ENCODE data around the gene ATP1A1.

The ATP1A1 gene

DNA sequence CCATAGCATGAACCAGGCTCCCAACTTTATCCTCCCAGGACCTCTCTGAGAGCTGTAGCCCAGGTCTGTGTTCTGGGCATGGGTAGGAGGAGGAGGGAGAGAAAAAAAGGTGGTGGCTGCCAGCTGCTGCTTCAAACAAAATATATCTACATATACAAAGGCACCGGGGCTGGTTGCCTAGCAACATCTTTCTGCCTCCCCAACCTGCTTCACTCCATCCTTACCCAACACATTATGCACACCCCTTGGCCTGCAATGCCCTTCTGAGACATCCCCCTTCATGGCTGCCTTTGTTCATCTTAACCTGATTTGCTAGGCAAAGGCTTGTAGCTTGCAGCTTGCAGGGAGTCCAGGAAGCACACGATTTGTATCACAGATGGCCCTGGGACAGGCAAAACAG lies 27.2 kb upstream of the ATP1A1 start:
- no peaks in the 10 kb centered on the region for H3K4me1 ChIP-seq (ENCODE audit: control insufficient read depth, insufficient read depth, low read length, unreplicated experiment)

DNA sequence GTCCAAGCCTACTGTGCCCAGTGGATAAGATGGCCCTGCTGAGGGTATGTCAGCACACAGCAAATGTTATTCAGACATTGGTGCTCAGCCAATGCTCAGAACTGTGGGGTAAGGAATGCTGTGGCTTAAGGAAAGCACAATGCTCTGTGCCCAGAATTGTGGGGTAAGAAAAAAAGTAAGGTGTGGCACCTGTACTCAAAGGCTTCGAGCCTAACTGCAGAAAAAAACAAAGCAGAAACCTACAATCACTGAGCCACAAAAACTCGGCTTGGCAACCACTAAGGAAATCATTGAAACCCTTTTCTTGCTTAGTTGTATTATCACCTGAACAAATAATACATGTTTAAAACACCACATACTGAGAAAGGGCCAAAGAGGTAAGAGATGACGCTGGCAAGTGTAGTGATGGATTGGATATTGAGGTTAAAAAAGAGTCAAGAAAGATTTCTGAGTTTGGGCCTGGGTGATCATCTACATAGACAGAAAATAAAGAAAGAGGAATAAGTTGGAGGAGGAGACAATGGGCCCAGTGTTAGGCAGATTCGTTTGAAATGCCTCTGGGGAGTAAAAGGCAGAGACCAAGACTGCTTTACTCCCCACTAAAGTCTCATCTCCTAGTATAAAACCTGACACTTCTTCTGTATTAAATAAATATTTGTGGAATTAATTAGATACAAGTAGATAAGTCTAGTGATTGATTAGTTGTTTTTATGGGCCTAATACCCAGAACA lies 25.9 kb upstream of the ATP1A1 start:
- no peak overlapping the region for H3K4me3 ChIP-seq (ENCODE audit: low read depth, low read length)
- no peak overlapping the region for H2AFZ ChIP-seq (ENCODE audit: low read length, unreplicated experiment)
- H3K4me1 ChIP-seq (ENCODE audit: control insufficient read depth, insufficient read depth, low read length, unreplicated experiment) = no peaks in the 10 kb centered on the region
- H3K27me3 ChIP-seq (ENCODE audit: insufficient read depth, low read length) = peaks cover 9% of the 10 kb centered on the region; the same call in 1 of the 2 replicates
- H3K27ac ChIP-seq (ENCODE audit: low read depth, low read length) = no peak overlapping the region
- no peaks in the 10 kb centered on the region for H3K36me3 ChIP-seq (ENCODE audit: insufficient read depth, low read length)
- no peaks in the 10 kb centered on the region for H3K79me2 ChIP-seq (ENCODE audit: control insufficient read depth, insufficient read depth, low read length, unreplicated experiment)

More for the DNA sequence above, 27.2 kb upstream of the ATP1A1 start:
- Histone ChIP-seq H3K27ac (ENCODE audit: low read depth, low read length) (no peak overlapping the region), H3K79me2 (ENCODE audit: control insufficient read depth, insufficient read depth, low read length, unreplicated experiment) (no peaks in the 10 kb centered on the region), H3K27me3 (ENCODE audit: insufficient read depth, low read length) (peaks cover 9% of the 10 kb centered on the region; the same call in 1 of the 2 replicates), H3K4me3 (ENCODE audit: low read depth, low read length) (no peak overlapping the region), H3K36me3 (ENCODE audit: insufficient read depth, low read length) (no peaks in the 10 kb centered on the region), H2AFZ (ENCODE audit: low read length, unreplicated experiment) (no peak overlapping the region)

DNA sequence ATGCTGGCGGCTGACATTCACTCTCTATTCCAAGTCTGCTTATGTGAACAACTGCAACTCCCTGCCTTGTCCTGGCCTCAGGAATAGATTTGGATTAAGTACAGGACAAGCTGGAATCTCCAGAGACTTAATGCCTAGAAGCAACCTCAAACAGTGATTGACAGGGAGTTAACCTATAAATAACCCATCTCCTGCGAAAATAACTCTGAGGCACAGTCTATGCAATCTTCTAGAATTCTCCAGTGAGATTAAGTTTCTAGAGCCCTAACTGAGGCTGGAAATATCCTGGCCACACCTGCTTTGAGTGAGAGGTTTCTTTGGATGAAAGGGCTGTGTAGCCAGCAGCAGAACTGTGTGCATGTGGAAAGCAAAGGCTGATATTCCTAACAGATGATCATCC lies 25.3 kb upstream of the ATP1A1 start:
- H2AFZ ChIP-seq (ENCODE audit: low read length, unreplicated experiment) = no peak overlapping the region
- no peak overlapping the region for H3K4me3 ChIP-seq (ENCODE audit: low read depth, low read length)
- no peak overlapping the region for H3K27ac ChIP-seq (ENCODE audit: low read depth, low read length)
- H3K27me3 ChIP-seq (ENCODE audit: insufficient read depth, low read length) = peaks cover 9% of the 10 kb centered on the region; the same call in 1 of the 2 replicates
- no peaks in the 10 kb centered on the region for H3K79me2 ChIP-seq (ENCODE audit: control insufficient read depth, insufficient read depth, low read length, unreplicated experiment)
- no peaks in the 10 kb centered on the region for H3K36me3 ChIP-seq (ENCODE audit: insufficient read depth, low read length)
- H3K4me1 ChIP-seq (ENCODE audit: control insufficient read depth, insufficient read depth, low read length, unreplicated experiment) = no peaks in the 10 kb centered on the region

DNA sequence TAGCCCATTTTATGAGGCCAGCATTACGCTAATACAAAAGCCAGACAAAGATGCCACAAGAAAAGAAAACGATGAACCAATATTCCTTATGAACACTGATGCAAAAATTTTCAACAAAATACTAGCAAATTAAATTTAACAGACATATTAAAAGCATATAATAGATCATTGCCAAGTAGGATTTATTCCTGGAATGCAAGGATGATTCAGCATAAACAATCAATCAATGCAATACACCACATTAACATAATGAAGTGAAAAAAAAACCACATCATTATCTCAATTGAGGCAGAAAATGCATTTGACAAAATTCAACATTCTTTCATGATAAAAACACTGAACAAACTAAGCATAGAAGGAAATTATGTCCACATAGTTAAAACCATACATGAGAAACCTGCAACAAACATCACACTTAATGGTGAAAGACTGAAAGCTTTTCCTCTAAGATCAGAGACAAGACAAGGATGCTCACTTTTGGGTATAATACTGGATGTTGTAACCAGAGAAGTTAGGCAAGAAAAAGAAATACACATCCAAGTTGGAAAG lies 22.9 kb upstream of the ATP1A1 start:
- H3K36me3 ChIP-seq (ENCODE audit: insufficient read depth, low read length) = no peaks in the 10 kb centered on the region
- H3K4me3 ChIP-seq (ENCODE audit: low read depth, low read length) = no peak overlapping the region
- no peak overlapping the region for H2AFZ ChIP-seq (ENCODE audit: low read length, unreplicated experiment)
- no peaks in the 10 kb centered on the region for H3K79me2 ChIP-seq (ENCODE audit: control insufficient read depth, insufficient read depth, low read length, unreplicated experiment)
- no peaks in the 10 kb centered on the region for H3K4me1 ChIP-seq (ENCODE audit: control insufficient read depth, insufficient read depth, low read length, unreplicated experiment)
- H3K27ac ChIP-seq (ENCODE audit: low read depth, low read length) = no peak overlapping the region
- 0 out of 2 replicates have a peak, but pooled peaks cover 2% of the 10 kb centered on the region for H3K27me3 ChIP-seq (ENCODE audit: insufficient read depth, low read length)

DNA sequence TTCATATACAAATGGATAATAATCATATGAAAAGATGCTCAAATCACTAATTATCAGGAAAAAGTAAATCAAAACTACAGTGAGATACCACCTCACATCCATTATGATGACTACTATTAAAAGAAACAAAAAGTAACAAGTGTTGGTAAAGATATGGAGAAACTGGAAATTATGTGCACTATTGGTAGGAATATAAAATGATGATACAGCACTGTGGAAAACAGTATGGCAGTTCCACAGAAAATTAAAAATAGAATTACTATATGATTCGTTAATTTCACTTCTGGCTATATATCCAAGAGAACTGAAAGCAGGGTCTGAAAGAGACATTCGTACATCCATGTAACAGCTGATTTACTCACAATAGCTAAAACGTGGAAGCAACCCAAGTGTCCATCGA lies 21.1 kb upstream of the ATP1A1 start:
- Histone ChIP-seq H3K36me3 (ENCODE audit: insufficient read depth, low read length) (no peaks in the 10 kb centered on the region), H3K4me3 (ENCODE audit: low read depth, low read length) (no peak overlapping the region), H3K27ac (ENCODE audit: low read depth, low read length) (no peak overlapping the region), H2AFZ (ENCODE audit: low read length, unreplicated experiment) (no peak overlapping the region), H3K4me1 (ENCODE audit: control insufficient read depth, insufficient read depth, low read length, unreplicated experiment) (peaks cover 7% of the 10 kb centered on the region), H3K27me3 (ENCODE audit: insufficient read depth, low read length) (no peaks in the 10 kb centered on the region), H3K79me2 (ENCODE audit: control insufficient read depth, insufficient read depth, low read length, unreplicated experiment) (no peaks in the 10 kb centered on the region)

DNA sequence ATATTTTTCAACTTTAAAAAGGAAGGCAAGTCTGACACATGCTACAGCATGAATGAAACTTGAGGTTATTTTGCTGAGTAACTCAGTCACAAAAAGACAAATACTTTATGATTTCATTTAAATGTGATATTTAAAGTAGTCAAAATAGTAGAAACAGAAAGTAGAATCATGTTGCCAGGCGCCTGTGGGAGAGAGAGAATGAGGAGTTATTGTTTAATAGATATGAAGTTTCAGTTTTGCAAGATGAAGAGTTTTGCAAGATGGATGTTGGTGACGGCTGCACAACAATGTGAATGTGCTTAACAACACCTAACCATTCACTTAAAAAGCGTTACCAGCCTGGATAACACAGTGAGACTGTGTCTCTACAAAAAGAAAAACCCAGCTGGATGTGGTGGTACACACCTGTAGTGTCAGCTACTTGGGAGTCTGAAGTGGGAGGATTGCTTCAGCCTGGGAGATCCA lies 20.7 kb upstream of the ATP1A1 start:
- Histone ChIP-seq H2AFZ (ENCODE audit: low read length, unreplicated experiment) (no peak overlapping the region), H3K27me3 (ENCODE audit: insufficient read depth, low read length) (no peaks in the 10 kb centered on the region), H3K4me1 (ENCODE audit: control insufficient read depth, insufficient read depth, low read length, unreplicated experiment) (peaks cover 12% of the 10 kb centered on the region), H3K4me3 (ENCODE audit: low read depth, low read length) (no peak overlapping the region), H3K36me3 (ENCODE audit: insufficient read depth, low read length) (no peaks in the 10 kb centered on the region), H3K79me2 (ENCODE audit: control insufficient read depth, insufficient read depth, low read length, unreplicated experiment) (no peaks in the 10 kb centered on the region), H3K27ac (ENCODE audit: low read depth, low read length) (no peak overlapping the region)

DNA sequence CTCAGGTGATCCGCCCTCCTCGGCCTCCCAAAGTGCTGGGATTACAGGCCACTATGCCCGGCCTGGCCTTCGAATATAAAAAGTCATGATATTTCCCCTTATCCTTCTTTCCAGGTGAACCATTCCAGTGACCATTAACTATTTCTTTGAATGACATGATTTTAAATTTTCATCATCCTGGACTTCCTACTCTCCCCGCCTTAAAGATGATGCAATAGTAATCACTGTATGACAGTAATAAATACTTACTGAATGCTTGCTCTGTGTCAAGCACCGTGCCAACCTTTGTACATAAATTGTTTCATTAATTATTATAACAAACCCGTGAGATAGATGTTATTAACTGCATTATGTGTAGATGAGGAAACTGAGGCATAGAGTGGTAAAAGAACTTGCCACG lies 19.9 kb upstream of the ATP1A1 start:
- H2AFZ ChIP-seq (ENCODE audit: low read length, unreplicated experiment) = no peak overlapping the region
- H3K79me2 ChIP-seq (ENCODE audit: control insufficient read depth, insufficient read depth, low read length, unreplicated experiment) = no peaks in the 10 kb centered on the region

DNA sequence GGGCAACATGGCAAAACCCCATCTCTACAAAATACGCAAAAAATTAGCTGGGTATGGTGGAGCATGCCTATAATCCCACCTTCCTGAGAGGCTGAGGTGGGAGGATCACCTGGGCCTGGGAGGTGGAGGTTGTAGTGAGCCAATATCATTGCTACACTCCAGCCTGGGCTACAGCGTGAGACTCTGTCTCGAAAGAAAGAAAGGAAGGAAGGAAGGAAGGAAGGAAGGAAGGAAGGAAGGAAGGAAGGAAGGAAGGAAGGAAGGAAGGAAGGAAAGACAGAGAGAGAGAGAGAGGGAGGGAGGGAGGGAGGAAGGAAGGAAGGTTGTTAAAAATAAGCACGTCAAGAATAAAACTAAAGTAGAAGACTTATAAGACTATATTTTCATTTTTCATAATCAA lies 17.0 kb upstream of the ATP1A1 start:
- peak overlapping the region; percentile 75 for H3K27ac ChIP-seq (ENCODE audit: low read depth, low read length)
- H2AFZ ChIP-seq (ENCODE audit: low read length, unreplicated experiment) = peak overlapping the region; percentile 84
- H3K4me1 ChIP-seq (ENCODE audit: control insufficient read depth, insufficient read depth, low read length, unreplicated experiment) = peaks cover 28% of the 10 kb centered on the region
- no peaks in the 10 kb centered on the region for H3K36me3 ChIP-seq (ENCODE audit: insufficient read depth, low read length)
- H3K27me3 ChIP-seq (ENCODE audit: insufficient read depth, low read length) = no peaks in the 10 kb centered on the region
- no peak overlapping the region for H3K4me3 ChIP-seq (ENCODE audit: low read depth, low read length)
- no peaks in the 10 kb centered on the region for H3K79me2 ChIP-seq (ENCODE audit: control insufficient read depth, insufficient read depth, low read length, unreplicated experiment)

More for the DNA sequence above, 19.9 kb upstream of the ATP1A1 start:
- H3K4me1 ChIP-seq (ENCODE audit: control insufficient read depth, insufficient read depth, low read length, unreplicated experiment) = peaks cover 16% of the 10 kb centered on the region
- H3K27ac ChIP-seq (ENCODE audit: low read depth, low read length) = no peak overlapping the region
- H3K36me3 ChIP-seq (ENCODE audit: insufficient read depth, low read length) = no peaks in the 10 kb centered on the region
- no peak overlapping the region for H3K4me3 ChIP-seq (ENCODE audit: low read depth, low read length)
- H3K27me3 ChIP-seq (ENCODE audit: insufficient read depth, low read length) = no peaks in the 10 kb centered on the region

DNA sequence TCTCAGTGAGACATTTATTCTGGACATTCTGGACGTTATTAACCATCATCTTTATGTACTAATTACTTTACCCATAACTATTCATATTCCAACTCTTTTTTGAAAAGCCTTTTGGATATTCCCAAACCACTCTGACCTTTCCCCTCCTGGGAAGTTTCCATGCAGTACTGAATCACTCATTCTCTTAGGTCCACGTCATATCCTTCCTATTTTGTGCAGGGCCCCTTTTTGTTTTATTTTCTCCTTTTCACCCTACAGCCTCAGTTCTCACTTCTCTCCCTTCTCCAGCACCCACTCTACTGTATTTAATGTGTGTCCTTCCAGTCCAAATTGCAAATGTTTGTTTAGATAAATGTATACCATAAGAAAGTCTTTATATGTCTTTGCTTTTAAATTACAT lies 16.4 kb upstream of the ATP1A1 start:
- H2AFZ ChIP-seq (ENCODE audit: low read length, unreplicated experiment) = peak overlapping the region; percentile 84
- no peaks in the 10 kb centered on the region for H3K36me3 ChIP-seq (ENCODE audit: insufficient read depth, low read length)
- peaks cover 28% of the 10 kb centered on the region for H3K4me1 ChIP-seq (ENCODE audit: control insufficient read depth, insufficient read depth, low read length, unreplicated experiment)
- H3K27me3 ChIP-seq (ENCODE audit: insufficient read depth, low read length) = no peaks in the 10 kb centered on the region
- no peaks in the 10 kb centered on the region for H3K79me2 ChIP-seq (ENCODE audit: control insufficient read depth, insufficient read depth, low read length, unreplicated experiment)
- H3K4me3 ChIP-seq (ENCODE audit: low read depth, low read length) = peak overlapping the region; percentile 9; the same call in 1 of the 2 replicates
- H3K27ac ChIP-seq (ENCODE audit: low read depth, low read length) = peak overlapping the region; percentile 75

DNA sequence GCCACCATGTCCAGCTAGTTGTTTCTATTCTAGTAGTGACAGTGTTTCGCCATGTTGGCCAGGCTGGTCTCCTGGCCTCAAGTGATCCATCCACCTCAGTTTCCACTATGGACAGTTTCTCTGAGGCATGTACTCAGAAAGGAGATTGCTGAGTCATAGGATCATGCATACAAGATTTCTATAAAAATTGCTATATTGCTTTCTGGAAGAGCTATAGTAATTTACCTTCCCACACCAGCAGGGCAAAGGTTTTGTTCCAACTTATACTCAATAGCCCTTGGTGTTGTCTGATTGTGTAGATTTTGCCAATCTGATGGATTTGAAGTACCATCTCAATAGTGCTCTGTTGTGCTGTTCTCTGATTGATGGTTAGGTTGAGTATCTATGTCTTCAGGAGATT lies 15.6 kb upstream of the ATP1A1 start:
- H2AFZ ChIP-seq (ENCODE audit: low read length, unreplicated experiment) = peak overlapping the region; percentile 7
- H3K27me3 ChIP-seq (ENCODE audit: insufficient read depth, low read length) = no peaks in the 10 kb centered on the region
- peak overlapping the region; percentile 75; the same call in 1 of the 2 replicates for H3K27ac ChIP-seq (ENCODE audit: low read depth, low read length)
- no peaks in the 10 kb centered on the region for H3K79me2 ChIP-seq (ENCODE audit: control insufficient read depth, insufficient read depth, low read length, unreplicated experiment)
- H3K36me3 ChIP-seq (ENCODE audit: insufficient read depth, low read length) = no peaks in the 10 kb centered on the region
- H3K4me3 ChIP-seq (ENCODE audit: low read depth, low read length) = no peak overlapping the region
- H3K4me1 ChIP-seq (ENCODE audit: control insufficient read depth, insufficient read depth, low read length, unreplicated experiment) = peaks cover 28% of the 10 kb centered on the region

Data from ACC112 (cell line).